Spinal cord (tissue), 4 donors: ENCODE results near the gene TMEM42. TPM values are rescaled to one million over a fixed set of nuclear protein-coding genes. Genes with fewer than 3 reads are reported as not detected.

ENCODE experiments used
- polyA plus RNA-seq, 2 donors: library from polyadenylated mRNA; unstranded; fragments of 120-200 nt; gene quantifications; one replicate each; pipeline ENCODE4 v1.2.1, GENCODE V29; 2013; ENCODE audit not compliant: insufficient read length in 2 of 2
- total RNA-seq, 2 donors: library from RNA; depleted of rRNA in 1 of 2; stranded (reverse); fragments of 120-200 nt in 1 of 2; fragments of >200 nt in 1 of 2; gene quantifications; one replicate each; pipeline versions ENCODE4 v1.2.3 to v1.2.4, GENCODE V29; 2013 to 2014

TMEM42 gene
- total and polyA plus RNA-seq, 4 donors, result 11.1 to 30.7 (median 23.5) TPM

Other genes with a start within 250 kb of the TMEM42 start
- 10 to 100 TPM; 29.4 to 36.5 TPM for gene ZNF197, start 236.9 kb upstream of the TMEM42 start, total RNA-seq
- gene ZNF197, start 236.9 kb upstream of the TMEM42 start, polyA plus RNA-seq, result 10 to 100 TPM; 25.5 to 31.9 TPM
- gene ZNF35, start 213.2 kb upstream of the TMEM42 start, total RNA-seq, result 10 to 100 TPM; 16.3 to 18.1 TPM
- gene ZNF35, start 213.2 kb upstream of the TMEM42 start, polyA plus RNA-seq, result 1 to 10 TPM; 9.5 to 9.6 TPM
- gene ZNF502, start 149.3 kb upstream of the TMEM42 start, total RNA-seq, result 10 to 100 TPM in 1 of 2 donors, 1 to 10 TPM in 1; 9.8 to 13.1 TPM
- 1 to 10 TPM; 9.3 to 9.6 TPM for gene ZNF502, start 149.3 kb upstream of the TMEM42 start, polyA plus RNA-seq
- 10 to 100 TPM; 15.9 TPM for gene ZNF501, start 132.3 kb upstream of the TMEM42 start, total RNA-seq
- gene ZNF501, start 132.3 kb upstream of the TMEM42 start, polyA plus RNA-seq, result 10 to 100 TPM; 10.8 to 12.4 TPM
- 10 to 100 TPM; 40.8 to 44.3 TPM for gene KIAA1143, start 100.3 kb upstream of the TMEM42 start, total RNA-seq
- gene KIAA1143, start 100.3 kb upstream of the TMEM42 start, polyA plus RNA-seq, result 10 to 100 TPM; 32.8 to 44.7 TPM
- gene KIF15, start 100.1 kb upstream of the TMEM42 start, total RNA-seq, result 10 to 100 TPM; 10.4 to 14.0 TPM
- 10 to 100 TPM; 12.5 to 13.5 TPM for gene KIF15, start 100.1 kb upstream of the TMEM42 start, polyA plus RNA-seq
- gene TGM4, start 12.7 kb downstream of the TMEM42 start, total RNA-seq, result under 1 TPM in 1 of 2 donors, not detected in 1; 0.06 TPM
- gene TGM4, start 12.7 kb downstream of the TMEM42 start, polyA plus RNA-seq, result under 1 TPM; 0.08 to 0.17 TPM
- gene ZDHHC3, start 114.3 kb downstream of the TMEM42 start, total RNA-seq, result 10 to 100 TPM; 57.8 to 95.8 TPM
- gene ZDHHC3, start 114.3 kb downstream of the TMEM42 start, polyA plus RNA-seq, result 10 to 100 TPM; 66.7 to 74.6 TPM
- 10 to 100 TPM; 26.2 to 57.7 TPM for gene EXOSC7, start 114.3 kb downstream of the TMEM42 start, total RNA-seq
- 10 to 100 TPM; 38.5 to 53.5 TPM for gene EXOSC7, start 114.3 kb downstream of the TMEM42 start, polyA plus RNA-seq
- 100 to 1,000 TPM; 101 to 391 TPM for gene CLEC3B, start 164.4 kb downstream of the TMEM42 start, total RNA-seq
- 100 to 1,000 TPM in 1 of 2 donors, 10 to 100 TPM in 1; 91.2 to 175 TPM for gene CLEC3B, start 164.4 kb downstream of the TMEM42 start, polyA plus RNA-seq